H9 (cell line): ENCODE data around the gene BBX. TPM values are rescaled to one million over a fixed set of nuclear protein-coding genes. Genes with fewer than 3 reads are reported as not detected.

Source experiments
- DNase-seq: peaks from one replicate; pipeline ENCODE4 v3.0.0-alpha.2; 2017
- H2AFZ ChIP-seq: one replicate; pipeline ENCODE4 v1.6.1; 2013; ENCODE audit warnings: mild to moderate bottlenecking, low read length, control low read depth, moderate library complexity
- H2AK5ac ChIP-seq: 2 replicates; pipeline ENCODE4 v1.6.1; 2013; ENCODE audit warnings: low read length, control low read depth, mixed read lengths; ENCODE audit not compliant: insufficient read length
- H2BK120ac ChIP-seq: one replicate; pipeline ENCODE4 v1.6.1; 2013; ENCODE audit warnings: low read depth, mild to moderate bottlenecking, low read length, control low read depth, inconsistent platforms; ENCODE audit not compliant: poor library complexity, severe bottlenecking
- H2BK12ac ChIP-seq: 2 replicates; pipeline ENCODE4 v1.6.1; 2013; ENCODE audit warnings: low read length, control low read depth, mixed read lengths, low read depth; ENCODE audit not compliant: insufficient read length
- H2BK15ac ChIP-seq: 2 replicates; pipeline ENCODE4 v1.6.1; 2013; ENCODE audit warnings: low read depth, low read length, control low read depth
- H2BK20ac ChIP-seq: one replicate; pipeline ENCODE4 v1.6.1; 2013; ENCODE audit warnings: low read depth, mild to moderate bottlenecking, low read length, control low read depth, inconsistent platforms; ENCODE audit not compliant: poor library complexity, severe bottlenecking
- H2BK5ac ChIP-seq: 2 replicates; pipeline ENCODE4 v1.6.1; 2013; ENCODE audit warnings: low read length, control low read depth, mixed read lengths; ENCODE audit not compliant: insufficient read length
- H3K14ac ChIP-seq: 2 replicates; pipeline ENCODE4 v1.6.1; 2013; ENCODE audit warnings: low read length, control low read depth; ENCODE audit not compliant: insufficient read depth
- H3K18ac ChIP-seq: 2 replicates; pipeline ENCODE4 v1.6.1; 2013; ENCODE audit warnings: low read depth, mild to moderate bottlenecking, mixed read lengths, low read length, control low read depth; ENCODE audit not compliant: insufficient read length
- H3K23ac ChIP-seq: 2 replicates; pipeline ENCODE4 v1.6.1; 2013; ENCODE audit warnings: low read length, control low read depth, mixed read lengths, low read depth; ENCODE audit not compliant: insufficient read length
- H3K23me2 ChIP-seq: 2 replicates; pipeline ENCODE4 v1.6.1; 2013; ENCODE audit warnings: low read depth, mild to moderate bottlenecking, mixed read lengths, low read length, control low read depth; ENCODE audit not compliant: insufficient read length, poor library complexity, severe bottlenecking
- H3K27ac ChIP-seq: 2 replicates; pipeline ENCODE4 v1.5.1; 2013; ENCODE audit warnings: low read length, control low read depth, mixed read lengths, low read depth; ENCODE audit not compliant: insufficient read length
- H3K27me3 ChIP-seq: 2 replicates; pipeline ENCODE4 v1.6.1; 2013; ENCODE audit warnings: low read length, control low read depth, inconsistent platforms; ENCODE audit not compliant: insufficient read depth
- H3K4ac ChIP-seq: 2 replicates; pipeline ENCODE4 v1.6.1; 2013; ENCODE audit warnings: low read depth, mild to moderate bottlenecking, control low read depth, inconsistent platforms, low read length, moderate library complexity
- H3K4me1 ChIP-seq: 2 replicates; pipeline ENCODE4 v1.6.1; 2013; ENCODE audit warnings: low read length, control low read depth, inconsistent platforms; ENCODE audit not compliant: insufficient read depth
- H3K4me2 ChIP-seq: 2 replicates; pipeline ENCODE4 v1.6.1; 2013; ENCODE audit warnings: low read length, control low read depth, mixed read lengths; ENCODE audit not compliant: insufficient read length, insufficient read depth
- H3K56ac ChIP-seq: 2 replicates; pipeline ENCODE4 v1.6.1; 2013; ENCODE audit warnings: low read depth, mild to moderate bottlenecking, mixed read lengths, low read length, control low read depth; ENCODE audit not compliant: insufficient read length
- H3K79me1 ChIP-seq: 2 replicates; pipeline ENCODE4 v1.6.1; 2013; ENCODE audit warnings: low read depth, mild to moderate bottlenecking, moderate library complexity, low read length, control low read depth, inconsistent platforms; ENCODE audit not compliant: insufficient read depth, poor library complexity, severe bottlenecking
- H3K79me2 ChIP-seq: 2 replicates; pipeline ENCODE4 v1.6.1; 2013; ENCODE audit warnings: low read length, control low read depth, inconsistent platforms; ENCODE audit not compliant: insufficient read depth
- H3K9ac ChIP-seq: 2 replicates; pipeline ENCODE4 v1.6.1; 2013; ENCODE audit warnings: low read length, control low read depth, mixed read lengths; ENCODE audit not compliant: insufficient read length; ENCODE audit errors: extremely low read depth
- H3K9me3 ChIP-seq: one replicate; pipeline ENCODE4 v1.6.1; 2013; ENCODE audit warnings: low read depth, low read length, inconsistent platforms; ENCODE audit not compliant: control insufficient read depth
- H3T11ph ChIP-seq: one replicate; pipeline ENCODE4 v1.6.1; 2013; ENCODE audit warnings: mild to moderate bottlenecking, low read length, control low read depth, inconsistent platforms
- H4K20me1 ChIP-seq: one replicate; pipeline ENCODE4 v1.6.1; 2013; ENCODE audit not compliant: control insufficient read depth, insufficient read length, insufficient read depth
- H4K5ac ChIP-seq: 2 replicates; pipeline ENCODE4 v1.6.1; 2013; ENCODE audit warnings: low read depth, mild to moderate bottlenecking, mixed read lengths, low read length, control low read depth; ENCODE audit not compliant: insufficient read length
- H4K8ac ChIP-seq: replicated peaks from 2 replicates; pipeline ENCODE4 v1.6.1; 2013; ENCODE audit warnings: low read length, control low read depth, mixed read lengths, low read depth; ENCODE audit not compliant: insufficient read length
- H4K91ac ChIP-seq: 2 replicates; pipeline ENCODE4 v1.6.1; 2013; ENCODE audit warnings: low read depth, mild to moderate bottlenecking, moderate library complexity, mixed read lengths, low read length, control low read depth; ENCODE audit not compliant: insufficient read length
- H3K27ac Mint-ChIP-seq, 3 experiments: 2 replicates in 2 of 3; 3 replicates in 1 of 3; pipeline ENCODE4 v1.8.0; 2020 to 2021; ENCODE audit warnings: mixed read lengths in 3 of 3, mild to moderate bottlenecking in 1 of 3, moderate library complexity in 1 of 3
- H3K27me3 Mint-ChIP-seq: 2 replicates; pipeline ENCODE4 v1.8.0; 2021; ENCODE audit warnings: low read depth, mild to moderate bottlenecking, moderate library complexity, mixed read lengths
- H3K36me3 Mint-ChIP-seq, 3 experiments: 2 replicates in 2 of 3; 3 replicates in 1 of 3; pipeline ENCODE4 v1.8.0; 2020 to 2021; ENCODE audit warnings: low read depth in 3 of 3, mixed read lengths in 3 of 3; ENCODE audit not compliant: insufficient read depth in 1 of 3
- H3K4me1 Mint-ChIP-seq, 2 experiments: 2 replicates each; pipeline ENCODE4 v1.8.0; 2020; ENCODE audit warnings: mixed read lengths in 2 of 2
- H3K4me3 Mint-ChIP-seq, 2 experiments: 2 replicates in 1 of 2; 3 replicates in 1 of 2; pipeline ENCODE4 v1.8.0; 2020 to 2021; ENCODE audit warnings: mild to moderate bottlenecking in 2 of 2, mixed read lengths in 2 of 2, moderate library complexity in 1 of 2
- H3K9me3 Mint-ChIP-seq, 2 experiments: 2 replicates in 1 of 2; 3 replicates in 1 of 2; pipeline ENCODE4 v1.8.0; 2020; ENCODE audit warnings: mild to moderate bottlenecking in 2 of 2, mixed read lengths in 2 of 2, moderate library complexity in 1 of 2
- CTCF ChIP-seq: fragments of 200-600 bp; sonication (generic); conservative IDR thresholded peaks from 3 replicates; pipeline ENCODE4 v1.8.0; 2021; ENCODE audit warnings: antibody characterized with exemption, mild to moderate bottlenecking
- WGBS: extraction: QIAGEN DNeasy Blood & Tissue Kit; methylation state at CpG from one replicate; pipeline ENCODE4 v1.1.7; 2013; ENCODE audit warnings: missing lambda C conversion rate, low lambda C conversion rate, mixed read lengths; ENCODE audit not compliant: insufficient read length; ENCODE audit errors: extremely low coverage; 5-methylcytosine and 5-hydroxymethylcytosine counted together
- total RNA-seq: library from RNA; stranded (reverse); gene quantifications from 2 replicates; pipeline ENCODE4 v1.2.1, GENCODE V29; 2021

The BBX gene
- total RNA-seq, 1 experiment from 2014 or later, result 34.8 TPM

GRCh38 chr3:107523539-107524325 is 970 bp downstream of the BBX start:
- Histone ChIP-seq H2BK12ac (no peak overlapping the region), H3K14ac (peak overlapping the region; percentile 8; the same call in 1 of the 2 replicates), H4K5ac (no peak overlapping the region), H2BK20ac (no peak overlapping the region), H3K4ac (no peak overlapping the region), H2BK5ac (no peak overlapping the region), H3K56ac (no peak overlapping the region), H2AFZ (no peak overlapping the region), H4K20me1 (no peaks in the 10 kb centered on the region), H4K8ac (no peak overlapping the region), H3K9me3 (no peaks in the 10 kb centered on the region), H3K79me2 (peaks cover 1% of the 10 kb centered on the region; the same call in 1 of the 2 replicates), H3K4me2 (peak overlapping the region; percentile 88), H4K91ac (no peak overlapping the region), H3K18ac (no peak overlapping the region), H3K23ac (no peak overlapping the region), H2BK120ac (no peak overlapping the region), H3K79me1 (no peaks in the 10 kb centered on the region), H3K4me1 (no peaks in the 10 kb centered on the region), H3K9ac (peak overlapping the region; percentile 59), H2BK15ac (no peak overlapping the region), H3K27ac (no peak overlapping the region), H3T11ph (no peak overlapping the region), H3K27me3 (no peaks in the 10 kb centered on the region), H2AK5ac (no peak overlapping the region), H3K23me2 (peaks cover 14% of the 10 kb centered on the region)
- Mint-ChIP-seq H3K27ac (peak overlapping the region; percentile 61 to 93 (median 82); a peak in 5 of 7 replicates), H3K4me3 (peak overlapping the region; percentile 94), H3K9me3 (no peaks in the 10 kb centered on the region), H3K36me3 (peaks cover 7 to 18% (median 10%) of the 10 kb centered on the region in 3 experiments), H3K4me1 (peaks cover 16 to 18% of the 10 kb centered on the region in 2 experiments), H3K27me3 (peaks cover 3% of the 10 kb centered on the region; the same call in 1 of the 2 replicates)
- peak; percentile 51 for DNase-seq
- no CpG with 5 or more reads among the region's 40 CpGs for WGBS
- TF ChIP-seq CTCF, result no peak
